Neural cell (in vitro differentiated cells): Measurements from ENCODE around the gene CDHR4. TPM values are rescaled to one million over a fixed set of nuclear protein-coding genes. Genes with fewer than 3 reads are reported as not detected.

Experiments used
- H2AFZ ChIP-seq: fragments of 200-600, 300-800 bp; sonication (generic), shearing (Covaris generic); 2 replicates; pipeline ENCODE4 v1.6.0; 2014; ENCODE audit warnings: low read depth, mild to moderate bottlenecking, antibody characterized with exemption, low read length, moderate library complexity
- H3F3A ChIP-seq: fragments of 200-600 bp; shearing (Covaris generic); 2 replicates; pipeline ENCODE4 v1.6.1; 2016; ENCODE audit warnings: mild to moderate bottlenecking, moderate library complexity, mixed read lengths, antibody characterized with exemption, low read length; ENCODE audit not compliant: insufficient read depth, poor library complexity, severe bottlenecking
- H3K27ac ChIP-seq: fragments of 200-600, 300-800 bp; sonication (generic), shearing (Covaris generic); 2 replicates; pipeline ENCODE4 v1.5.1; 2014; ENCODE audit warnings: mild to moderate bottlenecking, low read length, moderate library complexity
- H3K27me3 ChIP-seq: fragments of 300-800, 200-600 bp; sonication (generic), shearing (Covaris generic); 2 replicates; pipeline ENCODE4 v1.6.0; 2014; ENCODE audit warnings: mild to moderate bottlenecking, low read depth, low read length, moderate library complexity; ENCODE audit not compliant: insufficient read depth
- H3K36me3 ChIP-seq: fragments of 300-800, 200-600 bp; sonication (generic), shearing (Covaris generic); 2 replicates; pipeline ENCODE4 v1.5.1; 2014; ENCODE audit warnings: mild to moderate bottlenecking, antibody characterized with exemption, low read length, moderate library complexity; ENCODE audit not compliant: insufficient read depth
- H3K4me2 ChIP-seq: fragments of 300-800, 200-600 bp; sonication (generic), shearing (Covaris generic); 2 replicates; pipeline ENCODE4 v1.6.0; 2014; ENCODE audit warnings: mild to moderate bottlenecking, low read length
- H3K4me3 ChIP-seq: fragments of 300-800, 200-600 bp; sonication (generic), shearing (Covaris generic); 2 replicates; pipeline ENCODE4 v1.5.1; 2014; ENCODE audit warnings: mild to moderate bottlenecking, low read length, moderate library complexity
- H3K79me2 ChIP-seq: fragments of 200-600 bp; shearing (Covaris generic); replicated peaks from 2 replicates; pipeline ENCODE4 v1.6.0; 2014; ENCODE audit warnings: mild to moderate bottlenecking, low read length, moderate library complexity; ENCODE audit not compliant: insufficient read depth
- H3K9ac ChIP-seq: fragments of 300-800, 200-600 bp; sonication (generic), shearing (Covaris generic); 2 replicates; pipeline ENCODE4 v1.6.1; 2016; ENCODE audit warnings: mild to moderate bottlenecking, low read length, mixed read lengths
- H3K9me2 ChIP-seq: fragments of 200-600 bp; shearing (Covaris generic); 2 replicates; pipeline ENCODE4 v1.6.1; 2016; ENCODE audit warnings: mild to moderate bottlenecking, low read length, mixed read lengths; ENCODE audit not compliant: insufficient read depth
- H3K9me3 ChIP-seq: fragments of 200-600, 300-800 bp; sonication (generic), shearing (Covaris generic); 2 replicates; pipeline ENCODE4 v1.6.1; 2016; ENCODE audit warnings: mild to moderate bottlenecking, mixed run types, low read length, moderate library complexity, mixed read lengths
- H4K20me1 ChIP-seq: fragments of 200-600 bp; shearing (Covaris generic); 2 replicates; pipeline ENCODE4 v1.6.1; 2016; ENCODE audit warnings: mild to moderate bottlenecking, mixed run types; ENCODE audit not compliant: insufficient read depth
- EP300 ChIP-seq: fragments of 450-650 bp; conservative IDR thresholded peaks from 2 replicates; pipeline ENCODE4 v1.6.1; 2014; ENCODE audit warnings: antibody characterized with exemption, mild to moderate bottlenecking, moderate library complexity; ENCODE audit not compliant: poor library complexity, severe bottlenecking
- EZH2 ChIP-seq: fragments of 200-600, 300-800 bp; shearing (Covaris generic), sonication (generic); IDR thresholded peaks from 2 replicates; pipeline ENCODE4 v1.6.1; 2014; ENCODE audit warnings: antibody characterized with exemption, low read length, borderline replicate concordance, mild to moderate bottlenecking; ENCODE audit not compliant: insufficient read depth, poor library complexity, severe bottlenecking
- MXI1 ChIP-seq: fragments of 450-650 bp; conservative IDR thresholded peaks from 2 replicates; pipeline ENCODE4 v1.6.1; 2014; ENCODE audit warnings: antibody characterized with exemption, mild to moderate bottlenecking; ENCODE audit not compliant: poor library complexity, severe bottlenecking
- POLR2AphosphoS5 ChIP-seq: IDR thresholded peaks from 2 replicates; pipeline ENCODE4 v1.6.1; 2012
- RAD21 ChIP-seq: fragments of 450-650 bp; conservative IDR thresholded peaks from 2 replicates; pipeline ENCODE4 v1.6.1; 2014; ENCODE audit warnings: antibody characterized with exemption, mild to moderate bottlenecking, moderate library complexity
- SMC3 ChIP-seq: fragments of 450-650 bp; conservative IDR thresholded peaks from 2 replicates; pipeline ENCODE4 v1.6.1; 2014; ENCODE audit warnings: antibody characterized with exemption, mild to moderate bottlenecking, moderate library complexity; ENCODE audit not compliant: poor library complexity
- TAF1 ChIP-seq: IDR thresholded peaks from 2 replicates; pipeline ENCODE4 v1.6.1; 2012; ENCODE audit warnings: low read depth
- polyA plus RNA-seq: library from polyadenylated mRNA; depleted of rRNA; stranded (reverse); fragments of >200 nt; gene quantifications from 2 replicates; pipeline ENCODE4 v1.2.3, GENCODE V29; 2014
- TF ChIP-seq, protein P1 (sequence below): IDR thresholded peaks from 2 replicates; pipeline ENCODE4 v1.6.1; 2012; ENCODE audit warnings: borderline replicate concordance
- TF ChIP-seq, protein P2 (sequence below): fragments of 450-650 bp; IDR thresholded peaks from 2 replicates; pipeline ENCODE4 v1.5.1; 2014; ENCODE audit warnings: antibody characterized with exemption, mild to moderate bottlenecking, moderate library complexity; ENCODE audit not compliant: poor library complexity, severe bottlenecking

The CDHR4 gene
- polyA plus RNA-seq, 1 donor from 2014 or later = not detected

DNA sequence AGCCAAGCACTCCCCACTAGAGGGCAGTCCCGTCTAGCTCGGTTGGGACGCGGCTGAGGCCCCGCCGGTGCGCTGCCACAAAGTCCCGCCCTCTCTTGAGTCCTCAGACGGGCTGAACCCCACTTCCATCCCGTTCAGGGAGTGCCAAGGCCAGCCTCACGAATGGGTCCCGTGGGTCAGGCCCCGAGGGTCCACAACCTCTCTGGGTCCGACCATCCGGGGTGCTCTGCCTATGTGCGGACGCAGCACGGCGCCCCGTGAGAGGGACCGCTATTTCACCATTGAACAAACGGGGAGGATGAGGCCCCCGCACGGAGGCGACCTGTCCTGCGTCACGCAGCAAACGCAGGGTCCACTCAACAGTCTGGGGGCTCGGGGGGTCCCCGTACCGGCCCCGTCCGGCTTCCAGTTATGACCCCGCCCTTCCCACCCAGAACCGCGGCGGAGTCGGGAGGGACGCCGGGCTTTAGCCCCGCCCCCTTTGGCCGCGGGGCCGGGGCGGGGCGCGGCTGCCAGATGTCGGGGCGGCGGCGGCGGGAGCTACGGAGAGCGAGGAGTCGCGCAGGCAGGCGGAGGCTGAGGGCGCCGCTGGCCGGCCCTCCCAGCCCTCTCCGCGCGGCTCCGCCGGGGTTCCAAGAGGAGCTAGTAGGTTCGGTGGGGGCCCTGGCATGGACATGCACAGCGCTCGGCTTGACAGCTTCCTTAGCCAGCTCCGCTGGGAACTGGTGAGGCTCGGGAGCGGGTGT, 3.2 kb upstream of the CDHR4 start, which contains the start of gene INKA1:
Gene INKA1 (plus strand): TSS at position 543 of the 746 bp plus-strand sequence. CDS start 132 bp downstream, at position 675.
- no peak within 1 kb of the TSS for H3K27ac ChIP-seq

DNA sequence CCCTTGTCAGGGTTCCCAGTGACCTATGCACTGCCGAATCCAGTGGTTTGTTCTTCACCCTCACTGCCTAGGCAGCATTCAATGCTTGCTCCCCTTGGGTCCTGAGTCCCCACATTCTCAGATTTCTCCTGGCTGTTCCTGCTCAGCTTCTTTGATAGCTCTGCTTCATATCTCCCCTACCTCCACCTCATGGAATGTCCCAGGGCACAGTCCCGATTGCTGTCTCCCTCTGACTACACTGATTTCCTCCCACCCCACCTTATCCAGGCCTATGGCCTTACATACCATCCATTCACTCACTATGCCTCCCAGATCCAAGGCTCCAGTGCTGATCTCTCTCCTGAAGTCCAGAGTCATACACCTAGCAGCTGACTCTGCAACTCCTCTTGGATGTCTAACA, 1.5 kb upstream of the CDHR4 start:
- no peak overlapping the region for H2AFZ ChIP-seq
- H3K27me3 ChIP-seq = peaks cover 14% of the 10 kb centered on the region
- no peak for TF ChIP-seq EP300
- TF ChIP-seq RAD21 = no peak
- TF ChIP-seq SMC3 = no peak
- TF ChIP-seq TAF1 = no peak
- H3K79me2 ChIP-seq = no peaks in the 10 kb centered on the region
- no peak overlapping the region for H3K9ac ChIP-seq
- no peaks in the 10 kb centered on the region for H3K9me2 ChIP-seq
- H3K4me3 ChIP-seq = no peak overlapping the region
- no peak overlapping the region for H3K4me2 ChIP-seq
- no peak overlapping the region for H3K27ac ChIP-seq
- H3K36me3 ChIP-seq = no peaks in the 10 kb centered on the region
- H3K9me3 ChIP-seq = no peaks in the 10 kb centered on the region
- H3F3A ChIP-seq = no peaks in the 10 kb centered on the region
- no peaks in the 10 kb centered on the region for H4K20me1 ChIP-seq

More for the DNA sequence above, 3.2 kb upstream of the CDHR4 start, which contains the start of gene INKA1:
- TF ChIP-seq EZH2 = no peak
- peak; percentile 63 for TF ChIP-seq POLR2AphosphoS5
- peak; percentile 58 for TF ChIP-seq MXI1
- TF ChIP-seq TAF1 = no peak
- TF ChIP-seq SMC3 = peak; percentile 92
- no peak for TF ChIP-seq EP300
- TF ChIP-seq, protein P1, sequence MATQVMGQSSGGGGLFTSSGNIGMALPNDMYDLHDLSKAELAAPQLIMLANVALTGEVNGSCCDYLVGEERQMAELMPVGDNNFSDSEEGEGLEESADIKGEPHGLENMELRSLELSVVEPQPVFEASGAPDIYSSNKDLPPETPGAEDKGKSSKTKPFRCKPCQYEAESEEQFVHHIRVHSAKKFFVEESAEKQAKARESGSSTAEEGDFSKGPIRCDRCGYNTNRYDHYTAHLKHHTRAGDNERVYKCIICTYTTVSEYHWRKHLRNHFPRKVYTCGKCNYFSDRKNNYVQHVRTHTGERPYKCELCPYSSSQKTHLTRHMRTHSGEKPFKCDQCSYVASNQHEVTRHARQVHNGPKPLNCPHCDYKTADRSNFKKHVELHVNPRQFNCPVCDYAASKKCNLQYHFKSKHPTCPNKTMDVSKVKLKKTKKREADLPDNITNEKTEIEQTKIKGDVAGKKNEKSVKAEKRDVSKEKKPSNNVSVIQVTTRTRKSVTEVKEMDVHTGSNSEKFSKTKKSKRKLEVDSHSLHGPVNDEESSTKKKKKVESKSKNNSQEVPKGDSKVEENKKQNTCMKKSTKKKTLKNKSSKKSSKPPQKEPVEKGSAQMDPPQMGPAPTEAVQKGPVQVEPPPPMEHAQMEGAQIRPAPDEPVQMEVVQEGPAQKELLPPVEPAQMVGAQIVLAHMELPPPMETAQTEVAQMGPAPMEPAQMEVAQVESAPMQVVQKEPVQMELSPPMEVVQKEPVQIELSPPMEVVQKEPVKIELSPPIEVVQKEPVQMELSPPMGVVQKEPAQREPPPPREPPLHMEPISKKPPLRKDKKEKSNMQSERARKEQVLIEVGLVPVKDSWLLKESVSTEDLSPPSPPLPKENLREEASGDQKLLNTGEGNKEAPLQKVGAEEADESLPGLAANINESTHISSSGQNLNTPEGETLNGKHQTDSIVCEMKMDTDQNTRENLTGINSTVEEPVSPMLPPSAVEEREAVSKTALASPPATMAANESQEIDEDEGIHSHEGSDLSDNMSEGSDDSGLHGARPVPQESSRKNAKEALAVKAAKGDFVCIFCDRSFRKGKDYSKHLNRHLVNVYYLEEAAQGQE = peak; percentile 43
- TF ChIP-seq RAD21 = peak; percentile 93
- TF ChIP-seq, protein P2, sequence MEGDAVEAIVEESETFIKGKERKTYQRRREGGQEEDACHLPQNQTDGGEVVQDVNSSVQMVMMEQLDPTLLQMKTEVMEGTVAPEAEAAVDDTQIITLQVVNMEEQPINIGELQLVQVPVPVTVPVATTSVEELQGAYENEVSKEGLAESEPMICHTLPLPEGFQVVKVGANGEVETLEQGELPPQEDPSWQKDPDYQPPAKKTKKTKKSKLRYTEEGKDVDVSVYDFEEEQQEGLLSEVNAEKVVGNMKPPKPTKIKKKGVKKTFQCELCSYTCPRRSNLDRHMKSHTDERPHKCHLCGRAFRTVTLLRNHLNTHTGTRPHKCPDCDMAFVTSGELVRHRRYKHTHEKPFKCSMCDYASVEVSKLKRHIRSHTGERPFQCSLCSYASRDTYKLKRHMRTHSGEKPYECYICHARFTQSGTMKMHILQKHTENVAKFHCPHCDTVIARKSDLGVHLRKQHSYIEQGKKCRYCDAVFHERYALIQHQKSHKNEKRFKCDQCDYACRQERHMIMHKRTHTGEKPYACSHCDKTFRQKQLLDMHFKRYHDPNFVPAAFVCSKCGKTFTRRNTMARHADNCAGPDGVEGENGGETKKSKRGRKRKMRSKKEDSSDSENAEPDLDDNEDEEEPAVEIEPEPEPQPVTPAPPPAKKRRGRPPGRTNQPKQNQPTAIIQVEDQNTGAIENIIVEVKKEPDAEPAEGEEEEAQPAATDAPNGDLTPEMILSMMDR = peak; percentile 97
- no peaks in the 10 kb centered on the region for H3K9me2 ChIP-seq
- H2AFZ ChIP-seq = peak within 1 kb of the TSS; percentile 80
- H3K79me2 ChIP-seq = no peaks in the 10 kb centered on the region
- peak within 1 kb of the TSS; percentile 74 for H3K4me3 ChIP-seq
- no peaks in the 10 kb centered on the region for H3K36me3 ChIP-seq
- H3K27me3 ChIP-seq = peaks cover 14% of the 10 kb centered on the region
- H3K4me2 ChIP-seq = peak within 1 kb of the TSS; percentile 48
- H3F3A ChIP-seq = no peaks in the 10 kb centered on the region
- H3K9me3 ChIP-seq = no peaks in the 10 kb centered on the region
- no peaks in the 10 kb centered on the region for H4K20me1 ChIP-seq
- H3K9ac ChIP-seq = peak within 1 kb of the TSS; percentile 65
